Panc1 (cell line): ENCODE results near the gene OR6C4. TPM values are rescaled to one million over a fixed set of nuclear protein-coding genes. Genes with fewer than 3 reads are reported as not detected.
"Not testable (repeated sequence)": the region's sequence is repeated elsewhere in the genome, so short reads cannot be mapped to it uniquely, and the experiment has no call there.

ENCODE experiments used
- ATAC-seq: fragments of 200-7000 bp; cut with Tn5 transposase; 2 replicates; pipeline ENCODE4 v1.9.1; 2020; ENCODE audit warnings: mild to moderate bottlenecking, moderate library complexity
- BruUV-seq: library from RNA; stranded (reverse); fragments of 400-500 nt; replicated peaks from 2 replicates; lab custom pipeline; 2021; lab: Mats Ljungman, UMichigan
- CTCF ChIA-PET: fragments of 300-600 bp; sonication (Branson Sonifier 250); formaldehyde crosslinking; loops from one replicate; lab custom pipeline; 2022; ENCODE audit warnings: antibody characterized with exemption; lab: Charles Lee
- POLR2A ChIA-PET: fragments of 300-600 bp; sonication (Branson Sonifier 250); formaldehyde crosslinking; loops from one replicate; lab custom pipeline; 2022; ENCODE audit warnings: antibody characterized with exemption; lab: Charles Lee
- DNase-seq: peaks from one replicate; pipeline ENCODE4 v3.0.0-alpha.2; 2010; ENCODE audit warnings: low read depth, low spot score
- H3K27ac ChIP-seq: 2 replicates; pipeline ENCODE4 v1.5.1; 2011; ENCODE audit warnings: mild to moderate bottlenecking, low read length, inconsistent platforms
- H3K27me3 ChIP-seq: fragments of 200-500 bp; sonication (Bioruptor generic); 2 replicates; pipeline ENCODE4 v1.6.0; 2014; ENCODE audit warnings: low read length, inconsistent platforms; ENCODE audit not compliant: control insufficient read depth, insufficient read depth
- H3K36me3 ChIP-seq: fragments of 200-500 bp; sonication (Bioruptor generic); 2 replicates; pipeline ENCODE4 v1.5.1; 2014; ENCODE audit warnings: inconsistent platforms, mild to moderate bottlenecking, low read length, moderate library complexity; ENCODE audit not compliant: control insufficient read depth, insufficient read depth
- H3K4me1 ChIP-seq: 2 replicates; pipeline ENCODE4 v1.5.1; 2011; ENCODE audit warnings: inconsistent platforms, mild to moderate bottlenecking, low read length, moderate library complexity; ENCODE audit not compliant: control insufficient read depth, insufficient read depth
- H3K4me3 ChIP-seq, 2 experiments: 2 replicates each; pipeline ENCODE4 v1.5.1; 2011 to 2012; ENCODE audit warnings: low read depth in 2 of 2, low read length in 2 of 2, mild to moderate bottlenecking in 2 of 2, inconsistent platforms in 1 of 2, moderate library complexity in 1 of 2
- H3K9me3 ChIP-seq: fragments of 200-500 bp; sonication (Bioruptor generic); 2 replicates; pipeline ENCODE4 v1.5.1; 2014; ENCODE audit warnings: low read depth, mild to moderate bottlenecking, inconsistent platforms, low read length, moderate library complexity; ENCODE audit not compliant: control insufficient read depth, insufficient read depth
- CTCF ChIP-seq: fragments of 450-650 bp; IDR thresholded peaks from 2 replicates; pipeline ENCODE4 v1.5.1; 2017; ENCODE audit warnings: mild to moderate bottlenecking
- POLR2AphosphoS5 ChIP-seq: IDR thresholded peaks from 2 replicates; pipeline ENCODE4 v1.6.1; 2012; ENCODE audit warnings: mild to moderate bottlenecking, low read depth, low read length, moderate library complexity
- REST ChIP-seq, 2 experiments: IDR thresholded peaks; 2 replicates each; pipeline ENCODE4 v1.6.1; 2011 to 2012; ENCODE audit warnings: low read depth in 2 of 2, control low read depth in 1 of 2, low read length in 1 of 2, mild to moderate bottlenecking in 1 of 2, moderate library complexity in 1 of 2; ENCODE audit not compliant: insufficient read depth in 1 of 2
- SIN3A ChIP-seq: IDR thresholded peaks from 2 replicates; pipeline ENCODE4 v1.6.1; 2012; ENCODE audit warnings: low read depth, mild to moderate bottlenecking, low read length, moderate library complexity, borderline replicate concordance; ENCODE audit not compliant: insufficient read depth
- TCF7L2 ChIP-seq: IDR thresholded peaks from 2 replicates; pipeline ENCODE4 v1.6.1; 2011; ENCODE audit warnings: mild to moderate bottlenecking, low read depth, low read length, inconsistent platforms
- in situ Hi-C: cut with HindIII; loops from 2 replicates; pipeline ENCODE4 v1.10.0; 2016; ENCODE audit warnings: low sequenced_read_pairs, low pct_unique_long_range_greater_than_20kb
- intact Hi-C: fragments of 100-400 bp; cut with micrococcal nuclease; formaldehyde crosslinking; loops from one replicate; pipeline ENCODE4 v1.10.0; 2022; ENCODE audit not compliant: unreplicated experiment
- total RNA-seq: library from RNA; stranded (reverse); gene quantifications from one replicate; pipeline ENCODE4 v1.2.1, GENCODE V29; 2021; ENCODE audit not compliant: unreplicated experiment

OR6C4 gene
- total RNA-seq, 1 experiment from 2014 or later: not detected

GRCh38 chr12:55554296-55554695 lies 4.9 kb downstream of the OR6C4 start:
- no peaks in the 10 kb centered on the region for H3K27me3 ChIP-seq
- TF ChIP-seq CTCF (no peak), SIN3A (no peak), TCF7L2 (no peak), POLR2AphosphoS5 (no peak), REST (IDR thresholded peaks at IDR 0.05; ENCODE audit: insufficient read depth in 1 of 2, low read depth in 2 of 2, low read length in 1 of 2) (no peak)
- ATAC-seq: no peak
- ChIA-PET CTCF (no interaction called here), POLR2A (no interaction called here)
- H3K4me3 ChIP-seq: no peak overlapping the region
- intact Hi-C loops: no loop called here
- no peak overlapping the region for H3K27ac ChIP-seq
- no peaks in the 10 kb centered on the region for H3K36me3 ChIP-seq
- no TSS peak for BruUV-seq
- no peak for DNase-seq
- in situ Hi-C loops: no loop called here
- H3K9me3 ChIP-seq: no peaks in the 10 kb centered on the region
- H3K4me1 ChIP-seq: no peaks in the 10 kb centered on the region

DNA sequence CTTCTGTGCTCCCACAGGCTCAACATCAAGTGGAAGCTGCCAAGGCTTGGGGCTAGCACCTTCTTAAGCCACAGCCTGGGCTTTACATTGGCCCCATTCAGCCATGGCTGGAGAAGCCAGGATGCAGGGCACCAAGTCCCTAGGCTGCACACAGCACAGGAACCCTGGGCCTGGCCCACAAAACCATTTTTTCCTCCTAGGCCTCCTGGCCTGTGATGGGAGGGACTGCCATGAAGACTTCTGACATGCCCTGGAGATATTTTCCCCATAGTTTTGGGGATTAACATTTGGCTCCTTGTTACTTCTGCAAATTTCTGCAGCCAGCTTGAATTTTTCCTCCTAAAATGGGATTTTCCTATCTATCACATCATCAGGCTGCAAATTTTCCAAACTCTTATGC lies 20.7 kb downstream of the OR6C4 start:
- CTCF ChIA-PET, H3K9me3 ChIP-seq, in situ Hi-C loops, POLR2A ChIA-PET, intact Hi-C loops, DNase-seq, H3K4me1 ChIP-seq, H3K27ac ChIP-seq, H3K4me3 ChIP-seq, BruUV-seq, ATAC-seq, H3K36me3 ChIP-seq, H3K27me3 ChIP-seq: not testable (repeated sequence)

GRCh38 chr12:55570689-55571088 lies 21.3 kb downstream of the OR6C4 start:
- intact Hi-C loops, H3K4me1 ChIP-seq, H3K27me3 ChIP-seq, DNase-seq, H3K36me3 ChIP-seq, H3K27ac ChIP-seq, POLR2A ChIA-PET, H3K9me3 ChIP-seq, H3K4me3 ChIP-seq, BruUV-seq, CTCF ChIA-PET, in situ Hi-C loops, ATAC-seq: not testable (repeated sequence)
